HFF-Myc (cell line): ENCODE measurements around the gene CREB1.

Experiments
- DNase-seq: peaks from one replicate; pipeline ENCODE4 v3.0.0-alpha.2; 2011; ENCODE audit warnings: low read depth; ENCODE audit errors: extremely low read depth
- H3K4me3 ChIP-seq: replicated peaks from 2 replicates; pipeline ENCODE4 v1.5.1; 2011; ENCODE audit warnings: low read depth, mild to moderate bottlenecking, control low read depth, low read length
- CTCF ChIP-seq: IDR thresholded peaks from 2 replicates; pipeline ENCODE4 v1.5.1; 2012; ENCODE audit warnings: mild to moderate bottlenecking, low read depth, low read length, control low read depth; ENCODE audit errors: missing control alignments

CREB1 gene

GRCh38 chr2:207533461-207534008 is 3.8 kb downstream of the CREB1 start:
- H3K4me3 ChIP-seq: no peak overlapping the region
- no peak for TF ChIP-seq CTCF
- DNase-seq: no peak

- DNase-seq: no peak
- TF ChIP-seq CTCF: no peak
- no peak overlapping the region for H3K4me3 ChIP-seq
Measured at GRCh38 chr2:207534417-207534816, 4.7 kb downstream of the CREB1 start.

DNA sequence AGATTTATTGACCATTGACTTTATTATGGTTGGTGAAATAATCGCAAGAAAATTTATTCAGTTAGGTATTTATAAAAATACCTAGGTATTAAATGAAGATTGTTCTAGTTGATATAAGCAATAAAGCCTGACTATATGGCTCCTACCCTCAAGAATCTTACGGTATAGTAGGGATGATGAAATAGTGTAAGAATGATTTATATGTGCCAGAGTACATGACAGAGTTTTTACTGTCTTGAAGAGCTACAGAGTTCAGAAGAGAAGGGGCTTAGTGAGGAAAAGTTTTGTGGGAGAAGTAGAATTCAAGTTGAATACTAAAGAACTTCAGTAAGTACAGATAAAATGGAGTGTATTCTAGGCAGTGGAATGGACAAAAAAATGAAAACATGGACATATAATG is 9.7 kb downstream of the CREB1 start:
- DNase-seq: no peak
- no peak overlapping the region for H3K4me3 ChIP-seq
- no peak for TF ChIP-seq CTCF

GRCh38 chr2:207540431-207540830 is 10.7 kb downstream of the CREB1 start:
- no peak for DNase-seq
- no peak for TF ChIP-seq CTCF
- no peak overlapping the region for H3K4me3 ChIP-seq

DNA sequence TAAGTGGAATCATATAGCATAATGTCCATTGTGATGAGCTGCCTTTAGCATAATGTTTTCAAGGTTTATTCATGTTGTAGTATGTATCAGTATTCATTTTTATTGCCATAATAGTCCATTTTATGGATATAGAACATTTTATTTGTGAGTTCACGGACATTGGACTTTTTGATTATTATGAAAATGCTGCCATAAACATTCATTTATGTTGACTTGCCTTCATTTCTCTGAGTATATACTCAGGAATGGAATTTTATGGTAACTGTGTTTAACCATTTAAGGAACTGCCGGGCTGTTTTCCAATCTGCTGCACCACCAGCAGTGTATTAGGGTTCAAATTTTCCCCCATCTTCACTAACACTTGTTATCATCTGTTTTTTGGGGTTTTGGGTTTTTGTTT is 12.2 kb downstream of the CREB1 start:
- TF ChIP-seq CTCF: no peak
- DNase-seq: no peak
- H3K4me3 ChIP-seq: no peak overlapping the region

- TF ChIP-seq CTCF: no peak
- H3K4me3 ChIP-seq: no peak overlapping the region
- DNase-seq: no peak
Measured at GRCh38 chr2:207543272-207543671, 13.5 kb downstream of the CREB1 start.

GRCh38 chr2:207546822-207547221 is 17.1 kb downstream of the CREB1 start:
- no peak for TF ChIP-seq CTCF
- no peak overlapping the region for H3K4me3 ChIP-seq
- DNase-seq: no peak
